CD14-positive monocyte (primary cell): Measurements from ENCODE around the gene PSPC1. TPM values are rescaled to one million over a fixed set of nuclear protein-coding genes. Genes with fewer than 3 reads are reported as not detected.
A peak's percentile ranks its signal among the peaks of the same experiment; 100 is the strongest.
"Not testable (repeated sequence)": the region's sequence is repeated elsewhere in the genome, so short reads cannot be mapped to it uniquely, and the experiment has no call there.

Experiments
- DNase-seq, 3 donors: peaks; one replicate each; pipeline ENCODE4 v3.0.0-alpha.2; 2011 to 2022
- H2AFZ ChIP-seq: 2 replicates; pipeline ENCODE4 v1.6.0; 2012; ENCODE audit warnings: mild to moderate bottlenecking, low read depth, low read length, inconsistent platforms; ENCODE audit not compliant: insufficient read depth, poor library complexity, severe bottlenecking
- H3K27ac ChIP-seq, 2 donors: 1 replicate in 1 of 2; 2 replicates in 1 of 2; pipeline ENCODE4 v1.5.1; 2012 to 2013; ENCODE audit warnings: low read length in 2 of 2, control low read depth in 1 of 2, inconsistent platforms in 1 of 2, low read depth in 1 of 2, mild to moderate bottlenecking in 1 of 2
- H3K27me3 ChIP-seq, 2 donors: one replicate each; pipeline versions ENCODE4 v1.6.0 to v1.6.1; 2011 to 2013; ENCODE audit warnings: low read length in 2 of 2; ENCODE audit not compliant: control insufficient read depth in 2 of 2, insufficient read depth in 2 of 2
- H3K36me3 ChIP-seq, 2 donors: replicated peaks in 1 of 2; 1 replicate in 1 of 2; 2 replicates in 1 of 2; pipeline versions ENCODE4 v1.5.1 to v1.6.1; 2012 to 2013; ENCODE audit warnings: low read length in 2 of 2, control low read depth in 1 of 2, inconsistent platforms in 1 of 2, mild to moderate bottlenecking in 1 of 2; ENCODE audit not compliant: insufficient read depth in 2 of 2, control insufficient read depth in 1 of 2
- H3K4me1 ChIP-seq, 2 donors: 1 replicate in 1 of 2; 2 replicates in 1 of 2; pipeline versions ENCODE4 v1.5.1 to v1.6.1; 2012 to 2013; ENCODE audit warnings: low read length in 2 of 2, control low read depth in 1 of 2, inconsistent platforms in 1 of 2, mild to moderate bottlenecking in 1 of 2, moderate library complexity in 1 of 2; ENCODE audit not compliant: insufficient read depth in 2 of 2, control insufficient read depth in 1 of 2
- H3K4me2 ChIP-seq: replicated peaks from 2 replicates; pipeline ENCODE3; 2012; ENCODE audit warnings: low read length, moderate library complexity, mild to moderate bottlenecking; ENCODE audit not compliant: poor library complexity, severe bottlenecking; ENCODE audit errors: extremely low read depth
- H3K4me3 ChIP-seq, 3 experiments: fragments of 200-600 bp in 1 of 3; sonication (generic) in 1 of 3; replicated peaks in 1 of 3; 1 replicate in 2 of 3; 2 replicates in 1 of 3; pipeline ENCODE4 v1.5.1; 2011 to 2013; ENCODE audit warnings: low read length in 3 of 3, mild to moderate bottlenecking in 3 of 3, control low read depth in 2 of 3, low read depth in 2 of 3, inconsistent platforms in 1 of 3, moderate library complexity in 1 of 3
- H3K79me2 ChIP-seq: 2 replicates; pipeline ENCODE4 v1.6.0; 2012; ENCODE audit warnings: mild to moderate bottlenecking, control low read depth, inconsistent platforms, low read length, moderate library complexity; ENCODE audit not compliant: insufficient read depth
- H3K9ac ChIP-seq: 2 replicates; pipeline ENCODE4 v1.6.0; 2017; ENCODE audit warnings: low read length, mild to moderate bottlenecking; ENCODE audit not compliant: insufficient read depth, poor library complexity, severe bottlenecking
- H3K9me3 ChIP-seq, 2 donors: replicated peaks in 1 of 2; 1 replicate in 1 of 2; 2 replicates in 1 of 2; pipeline versions ENCODE4 v1.5.1 to v1.6.1; 2012 to 2013; ENCODE audit warnings: low read length in 2 of 2, control low read depth in 1 of 2; ENCODE audit not compliant: control insufficient read depth in 1 of 2, insufficient read depth in 1 of 2
- H4K20me1 ChIP-seq: 2 replicates; pipeline ENCODE4 v1.6.0; 2012; ENCODE audit warnings: mild to moderate bottlenecking, low read length, control low read depth, moderate library complexity; ENCODE audit not compliant: insufficient read depth
- H3K27ac Mint-ChIP-seq, 7 donors: one replicate each; pipeline ENCODE4 v1.8.0; 2020; ENCODE audit warnings: mild to moderate bottlenecking in 7 of 7, mixed read lengths in 7 of 7, moderate library complexity in 6 of 7, inconsistent platforms in 2 of 7
- H3K27me3 Mint-ChIP-seq, 3 donors: one replicate each; pipeline ENCODE4 v1.8.0; 2021 to 2022; ENCODE audit warnings: low read depth in 3 of 3, mild to moderate bottlenecking in 3 of 3, mixed read lengths in 3 of 3, moderate library complexity in 3 of 3, inconsistent platforms in 1 of 3
- H3K36me3 Mint-ChIP-seq, 2 donors: one replicate each; pipeline ENCODE4 v1.8.0; 2020; ENCODE audit warnings: mixed read lengths in 2 of 2, inconsistent platforms in 1 of 2, mild to moderate bottlenecking in 1 of 2
- H3K4me1 Mint-ChIP-seq: one replicate; pipeline ENCODE4 v1.8.0; 2020; ENCODE audit warnings: mild to moderate bottlenecking, mixed read lengths
- H3K4me3 Mint-ChIP-seq, 2 donors: one replicate each; pipeline ENCODE4 v1.8.0; 2020; ENCODE audit warnings: mild to moderate bottlenecking in 2 of 2, mixed read lengths in 2 of 2, moderate library complexity in 1 of 2
- H3K9me3 Mint-ChIP-seq, 7 donors: one replicate each; pipeline ENCODE4 v1.8.0; 2020 to 2022; ENCODE audit warnings: mixed read lengths in 7 of 7, mild to moderate bottlenecking in 6 of 7, moderate library complexity in 6 of 7, inconsistent platforms in 2 of 7
- CTCF ChIP-seq: fragments of 200-600 bp; IDR thresholded peaks from one replicate; pipeline ENCODE4 v1.8.0; 2022; ENCODE audit warnings: antibody characterized with exemption, mild to moderate bottlenecking
- WGBS: methylation state at CpG from one replicate; pipeline ENCODE4 v1.1.5; 2013; ENCODE audit warnings: missing lambda C conversion rate; ENCODE audit not compliant: insufficient coverage; 5-methylcytosine and 5-hydroxymethylcytosine counted together
- intact Hi-C, 2 donors: fragments of 100-400 bp; cut with micrococcal nuclease; formaldehyde crosslinking; loops; one replicate each; pipeline versions ENCODE4 v1.15.0 to v1.15.1; 2023
- polyA plus RNA-seq, 3 donors: library from polyadenylated mRNA; depleted of rRNA in 1 of 3; unstranded in 2 of 3; stranded (reverse) in 1 of 3; fragments of 300-500 nt in 2 of 3; fragments of >200 nt in 1 of 3; fragmentation: Illumina TruSeq in 2 of 3; gene quantifications; 1 replicate in 2 of 3; 2 replicates in 1 of 3; pipeline ENCODE4 v1.2.3, GENCODE V29; 2012 to 2021

Gene PSPC1
- polyA plus RNA-seq, 3 donors: 17.3 to 34.4 (median 19.4) TPM

- no peaks in the 10 kb centered on the region for H3K9me3 ChIP-seq
- intact Hi-C loops: no loop called here
- 60% methylated on average over 3 of the region's 10 CpGs for WGBS
- H3K36me3 ChIP-seq: peaks cover 14 to 53% of the 10 kb centered on the region in 2 donors
- Mint-ChIP-seq H3K27me3 (no peaks in the 10 kb centered on the region), H3K4me1 (no peaks in the 10 kb centered on the region), H3K27ac (no peak overlapping the region), H3K36me3 (peaks cover 18 to 42% of the 10 kb centered on the region in 2 donors), H3K4me3 (no peak overlapping the region), H3K9me3 (no peaks in the 10 kb centered on the region)
- no peak overlapping the region for H3K4me2 ChIP-seq
- peaks cover 6% of the 10 kb centered on the region for H4K20me1 ChIP-seq
- H2AFZ ChIP-seq: no peak overlapping the region
- DNase-seq: peak in 2 of 3 donors; percentile 16 to 43
- H3K4me1 ChIP-seq: no peaks in the 10 kb centered on the region
- no peaks in the 10 kb centered on the region for H3K27me3 ChIP-seq
- H3K27ac ChIP-seq: peak overlapping the region in 1 of 2 donors; percentile 7
- TF ChIP-seq CTCF: no peak
- H3K4me3 ChIP-seq: no peak overlapping the region
- peaks cover 20% of the 10 kb centered on the region for H3K79me2 ChIP-seq
- no peak overlapping the region for H3K9ac ChIP-seq
Observed at GRCh38 chr13:19713186-19713965, 69.4 kb downstream of the PSPC1 start.

- H3K9ac ChIP-seq, H3K27ac Mint-ChIP-seq, H2AFZ ChIP-seq, H3K9me3 ChIP-seq, H3K27ac ChIP-seq, intact Hi-C loops, H3K27me3 Mint-ChIP-seq, H3K4me1 Mint-ChIP-seq, DNase-seq, H3K4me1 ChIP-seq, H3K9me3 Mint-ChIP-seq, H3K27me3 ChIP-seq, H3K4me3 ChIP-seq, H3K4me3 Mint-ChIP-seq, H4K20me1 ChIP-seq, H3K4me2 ChIP-seq: not testable (repeated sequence)
- H3K36me3 Mint-ChIP-seq: peaks cover 17 to 37% of the 10 kb centered on the region in 2 donors
- peaks cover 3 to 45% of the 10 kb centered on the region in 2 donors for H3K36me3 ChIP-seq
- peaks cover 14% of the 10 kb centered on the region for H3K79me2 ChIP-seq
Observed at GRCh38 chr13:19709782-19710181, 73.0 kb downstream of the PSPC1 start.

GRCh38 chr13:19709039-19709438, 73.7 kb downstream of the PSPC1 start:
- H3K27me3 ChIP-seq, H3K4me3 Mint-ChIP-seq, H3K4me1 Mint-ChIP-seq, H3K4me2 ChIP-seq, H3K9me3 Mint-ChIP-seq, intact Hi-C loops, DNase-seq, H3K9ac ChIP-seq, H3K4me3 ChIP-seq, H3K4me1 ChIP-seq, H3K9me3 ChIP-seq, H3K27ac ChIP-seq, H3K27me3 Mint-ChIP-seq, H3K79me2 ChIP-seq, H4K20me1 ChIP-seq, H2AFZ ChIP-seq: not testable (repeated sequence)
- H3K36me3 ChIP-seq: peaks cover 2 to 37% of the 10 kb centered on the region in 2 donors
- Mint-ChIP-seq H3K36me3 (peaks cover 11 to 30% of the 10 kb centered on the region in 2 donors), H3K27ac (peak overlapping the region in 2 of 7 donors; percentile 21 to 50)
- 83% methylated on average over 1 of the region's 1 CpG for WGBS

GRCh38 chr13:19704256-19704655, 78.5 kb downstream of the PSPC1 start:
- H3K4me1 Mint-ChIP-seq, DNase-seq, H3K4me1 ChIP-seq, H3K9ac ChIP-seq, H3K27ac ChIP-seq, H3K9me3 Mint-ChIP-seq, H4K20me1 ChIP-seq, H3K9me3 ChIP-seq, H3K27me3 Mint-ChIP-seq, H3K27ac Mint-ChIP-seq, H3K4me3 ChIP-seq, intact Hi-C loops, H3K27me3 ChIP-seq, H3K4me2 ChIP-seq, H3K79me2 ChIP-seq, H2AFZ ChIP-seq, H3K4me3 Mint-ChIP-seq: not testable (repeated sequence)
- peaks cover 26 to 39% of the 10 kb centered on the region in 2 donors for H3K36me3 Mint-ChIP-seq
- peaks cover 3 to 50% of the 10 kb centered on the region in 2 donors for H3K36me3 ChIP-seq
- WGBS: 98% methylated on average over 4 of the region's 6 CpGs
